Loucy (cell line): ENCODE results near the gene ADARB1.

Experiments
- CTCF ChIP-seq: fragments of 200-600 bp; sonication (generic); conservative IDR thresholded peaks from 2 replicates; pipeline ENCODE4 v1.5.1; 2014; ENCODE audit warnings: mild to moderate bottlenecking, antibody characterized with exemption, low read length
- EZH2phosphoT487 ChIP-seq: fragments of 200-600 bp; IDR thresholded peaks from 2 replicates; pipeline ENCODE4 v1.6.1; 2018; ENCODE audit warnings: antibody characterized with exemption, mild to moderate bottlenecking, moderate library complexity, borderline replicate concordance

GRCh38 chr21:45225741-45226327 lies 151.5 kb downstream of the ADARB1 start:
- TF ChIP-seq CTCF (no peak), EZH2phosphoT487 (no peak)
